Transverse colon (tissue), 3 donors: ENCODE results near the gene PLEKHG4B.

Source experiments
- CTCF ChIP-seq, 5 experiments: fragments of 200-600 bp in 3 of 5; fragments of 450-650 bp in 2 of 5; sonication (generic) in 3 of 5; IDR thresholded peaks; 1 replicate in 2 of 5; 2 replicates in 3 of 5; pipeline ENCODE4 v1.5.1; 2016 to 2017; ENCODE audit warnings: antibody characterized with exemption in 5 of 5, inconsistent platforms in 3 of 5, mild to moderate bottlenecking in 2 of 5, moderate library complexity in 1 of 5
- POLR2A ChIP-seq: fragments of 450-650 bp; IDR thresholded peaks from one replicate; pipeline ENCODE4 v1.6.1; 2016; ENCODE audit warnings: antibody characterized with exemption, mild to moderate bottlenecking, moderate library complexity

GRCh38 chr5:192970-193831 is 101.2 kb downstream of the PLEKHG4B start:
- TF ChIP-seq POLR2A (no peak), CTCF (IDR thresholded peaks at IDR 0.05) (no peak)
